HG03135 (cell line): ENCODE data around the gene LRRC71.

Source experiments
- ATAC-seq: cut with Tn5 transposase; IDR thresholded peaks from one replicate; pipeline ENCODE4 v1.9.1; 2021; ENCODE audit warnings: mild to moderate bottlenecking, moderate library complexity; ENCODE audit not compliant: unreplicated experiment

The LRRC71 gene

GRCh38 chr1:156920233-156921052 lies at the start of gene LRRC71:
Gene LRRC71, plus strand, starts transcription at chr1:156920632. Its CDS starts 172 bp downstream, at chr1:156920804.
- no peak for ATAC-seq

- no peak for ATAC-seq
Measured at GRCh38 chr1:156873659-156874058, 46.8 kb upstream of the LRRC71 start.

- no peak for ATAC-seq
Measured at GRCh38 chr1:156874142-156874541, 46.3 kb upstream of the LRRC71 start.

GRCh38 chr1:156874572-156875340 lies 45.7 kb upstream of the LRRC71 start:
- no peak for ATAC-seq

GRCh38 chr1:156875341-156875615 lies 45.2 kb upstream of the LRRC71 start:
- no peak for ATAC-seq

GRCh38 chr1:156876281-156876680 lies 44.2 kb upstream of the LRRC71 start:
- ATAC-seq, result no peak

GRCh38 chr1:156877433-156878170 lies 42.8 kb upstream of the LRRC71 start:
- ATAC-seq, result no peak

- ATAC-seq, result no peak
Measured at GRCh38 chr1:156879876-156880275, 40.6 kb upstream of the LRRC71 start.

GRCh38 chr1:156880473-156880872 lies 40.0 kb upstream of the LRRC71 start:
- no peak for ATAC-seq

- no peak for ATAC-seq
Measured at GRCh38 chr1:156881101-156881500, 39.3 kb upstream of the LRRC71 start.

- no peak for ATAC-seq
Measured at GRCh38 chr1:156881663-156882062, 38.8 kb upstream of the LRRC71 start.

GRCh38 chr1:156882543-156882942 lies 37.9 kb upstream of the LRRC71 start:
- no peak for ATAC-seq

- no peak for ATAC-seq
Measured at GRCh38 chr1:156883919-156884318, 36.5 kb upstream of the LRRC71 start.

- no peak for ATAC-seq
Measured at GRCh38 chr1:156884560-156885184, 35.8 kb upstream of the LRRC71 start.

GRCh38 chr1:156885314-156885713 lies 35.1 kb upstream of the LRRC71 start:
- no peak for ATAC-seq

GRCh38 chr1:156885880-156886355 lies 34.5 kb upstream of the LRRC71 start:
- ATAC-seq, result no peak

- ATAC-seq, result no peak
Measured at GRCh38 chr1:156886583-156887281, 33.7 kb upstream of the LRRC71 start.

- ATAC-seq, result no peak
Measured at GRCh38 chr1:156887317-156887716, 33.1 kb upstream of the LRRC71 start.

- ATAC-seq, result no peak
Measured at GRCh38 chr1:156887734-156888133, 32.7 kb upstream of the LRRC71 start.

- ATAC-seq, result no peak
Measured at GRCh38 chr1:156889802-156890580, 30.4 kb upstream of the LRRC71 start.
